ENCODE data around the gene IFT88.

DNA sequence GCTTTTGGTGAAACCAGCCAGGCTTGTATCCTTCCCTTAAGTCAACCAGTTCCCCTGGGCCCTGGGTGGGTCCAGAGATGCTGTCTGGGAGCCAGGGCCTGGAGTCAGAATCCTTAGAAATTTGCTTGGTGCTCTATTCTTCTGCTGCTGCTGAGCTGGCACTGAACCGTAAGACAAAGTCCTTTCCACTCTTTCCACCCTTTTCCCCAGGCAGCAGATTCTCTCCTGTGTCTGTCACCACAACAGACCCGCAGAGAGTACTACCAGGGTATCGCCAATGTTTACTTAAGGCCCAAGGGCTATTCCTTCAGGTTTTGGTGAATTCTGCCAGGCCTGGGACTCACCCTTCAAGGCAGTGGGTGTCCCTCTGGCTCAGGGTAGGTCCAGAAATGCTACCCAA is 12.2 kb downstream of the IFT88 start:
- TF ChIP-seq EZH2 (IDR thresholded peaks at IDR 0.05; ENCODE audit: low read length, unreplicated experiment) (no peak), EZH2phosphoT487 (IDR thresholded peaks at IDR 0.05; ENCODE audit: borderline replicate concordance, low read length) (no peak)
- TF ChIP-seq, protein P1, sequence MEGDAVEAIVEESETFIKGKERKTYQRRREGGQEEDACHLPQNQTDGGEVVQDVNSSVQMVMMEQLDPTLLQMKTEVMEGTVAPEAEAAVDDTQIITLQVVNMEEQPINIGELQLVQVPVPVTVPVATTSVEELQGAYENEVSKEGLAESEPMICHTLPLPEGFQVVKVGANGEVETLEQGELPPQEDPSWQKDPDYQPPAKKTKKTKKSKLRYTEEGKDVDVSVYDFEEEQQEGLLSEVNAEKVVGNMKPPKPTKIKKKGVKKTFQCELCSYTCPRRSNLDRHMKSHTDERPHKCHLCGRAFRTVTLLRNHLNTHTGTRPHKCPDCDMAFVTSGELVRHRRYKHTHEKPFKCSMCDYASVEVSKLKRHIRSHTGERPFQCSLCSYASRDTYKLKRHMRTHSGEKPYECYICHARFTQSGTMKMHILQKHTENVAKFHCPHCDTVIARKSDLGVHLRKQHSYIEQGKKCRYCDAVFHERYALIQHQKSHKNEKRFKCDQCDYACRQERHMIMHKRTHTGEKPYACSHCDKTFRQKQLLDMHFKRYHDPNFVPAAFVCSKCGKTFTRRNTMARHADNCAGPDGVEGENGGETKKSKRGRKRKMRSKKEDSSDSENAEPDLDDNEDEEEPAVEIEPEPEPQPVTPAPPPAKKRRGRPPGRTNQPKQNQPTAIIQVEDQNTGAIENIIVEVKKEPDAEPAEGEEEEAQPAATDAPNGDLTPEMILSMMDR (conservative IDR thresholded peaks at IDR 0.05; ENCODE audit: low read depth, low read length): no peak
